Activated CD8-positive, alpha-beta T cell treated with anti-CD3 and anti-CD28 coated beads, Interleukin-2, amount 10 ng/mL, durations not matched to agents 7 days and 5 days (primary cell): ENCODE data around the gene GOLT1A. TPM values are rescaled to one million over a fixed set of nuclear protein-coding genes. Genes with fewer than 3 reads are reported as not detected.
A peak's percentile ranks its signal among the peaks of the same experiment; 100 is the strongest.

ENCODE experiments used
- ATAC-seq: fragments of 150-1000 bp; cut with Tn5 transposase; one replicate; pipeline ENCODE4 v1.10.0; 2021; ENCODE audit warnings: moderate library complexity
- CTCF ChIA-PET: fragments of 350-600 bp; sonication (Branson Sonifier 250); formaldehyde crosslinking; loops from one replicate; lab custom pipeline; 2021; ENCODE audit warnings: antibody characterized with exemption; lab: Charles Lee
- POLR2A ChIA-PET: fragments of 350-600 bp; sonication (Branson Sonifier 250); formaldehyde crosslinking; loops from one replicate; lab custom pipeline; 2021; ENCODE audit warnings: antibody characterized with exemption; lab: Charles Lee
- DNase-seq: peaks from one replicate; pipeline ENCODE4 v3.0.0-alpha.2; 2020
- H3K27ac Mint-ChIP-seq: one replicate; pipeline ENCODE4 v1.8.0; 2021; ENCODE audit warnings: mild to moderate bottlenecking, mixed read lengths
- H3K27me3 Mint-ChIP-seq: one replicate; pipeline ENCODE4 v1.8.0; 2021; ENCODE audit warnings: low read depth, mixed read lengths
- H3K36me3 Mint-ChIP-seq: one replicate; pipeline ENCODE4 v1.8.0; 2021; ENCODE audit warnings: low read depth, mixed read lengths
- H3K4me1 Mint-ChIP-seq: one replicate; pipeline ENCODE4 v1.8.0; 2021; ENCODE audit warnings: low read depth, mixed read lengths
- H3K4me3 Mint-ChIP-seq: one replicate; pipeline ENCODE4 v1.8.0; 2021; ENCODE audit warnings: mild to moderate bottlenecking, mixed read lengths
- H3K9me3 Mint-ChIP-seq: one replicate; pipeline ENCODE4 v1.8.0; 2022; ENCODE audit warnings: mixed read lengths; ENCODE audit not compliant: insufficient read depth
- total RNA-seq, 2 experiments: library from RNA; stranded (reverse); gene quantifications; one replicate each; pipeline ENCODE4 v1.2.3, GENCODE V29; 2021

Gene GOLT1A
- total RNA-seq, 2 experiments from 2014 or later = not detected

DNA sequence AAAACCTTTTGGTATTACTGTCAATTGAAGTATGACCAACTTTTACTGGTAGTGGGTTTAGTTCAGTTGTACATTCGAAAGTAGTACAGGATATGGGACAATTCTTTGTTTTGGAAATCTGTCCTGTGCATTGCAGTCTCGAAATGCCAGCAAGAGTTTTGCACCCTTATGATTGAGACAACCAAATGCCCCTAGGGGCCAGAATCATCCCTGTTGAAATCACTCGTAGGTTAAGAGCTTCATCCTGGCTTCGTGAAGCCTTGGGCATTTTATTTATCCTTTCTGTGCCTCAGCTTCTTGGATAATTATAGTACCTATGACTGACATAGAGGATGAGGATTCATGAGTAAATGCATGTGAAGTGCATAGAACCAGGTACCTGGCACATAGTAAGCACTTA lies 2.4 kb upstream of the GOLT1A start:
- no peak overlapping the region for H3K27ac Mint-ChIP-seq
- no peaks in the 10 kb centered on the region for H3K9me3 Mint-ChIP-seq
- peaks cover 16% of the 10 kb centered on the region for H3K4me1 Mint-ChIP-seq
- peaks cover 12% of the 10 kb centered on the region for H3K27me3 Mint-ChIP-seq
- no peaks in the 10 kb centered on the region for H3K36me3 Mint-ChIP-seq
- DNase-seq (no peak), ATAC-seq (no peak)
- ChIA-PET CTCF (interaction anchor here (1.9 to 3.7 kb wide), 3 partner anchors 10 to 183 kb away, joined by 5 to 23 read pairs (median 15); no protein-coding TSS in a partner anchor), POLR2A (no interaction called here)
- H3K4me3 Mint-ChIP-seq = no peak overlapping the region

DNA sequence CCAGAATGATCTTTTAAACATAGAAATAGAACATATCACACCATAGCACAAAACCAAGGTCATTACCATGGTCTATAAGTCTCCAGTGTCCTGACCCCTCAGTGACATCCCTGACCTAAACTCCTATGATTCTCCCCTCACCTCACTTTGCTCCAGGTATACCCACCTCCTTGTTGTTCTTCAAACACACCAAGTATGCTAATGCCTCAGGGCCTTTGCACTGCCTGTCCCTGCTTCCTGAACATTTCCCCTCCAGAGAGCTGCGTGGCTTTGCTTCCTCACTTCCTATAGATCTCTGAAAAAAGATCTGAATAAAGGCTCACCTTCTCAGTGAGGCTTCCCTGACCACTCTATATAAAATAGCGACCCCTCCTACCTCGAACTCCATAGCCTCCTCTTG lies 1.1 kb downstream of the GOLT1A start:
- POLR2A ChIA-PET = no interaction called here
- no peak for ATAC-seq

DNA sequence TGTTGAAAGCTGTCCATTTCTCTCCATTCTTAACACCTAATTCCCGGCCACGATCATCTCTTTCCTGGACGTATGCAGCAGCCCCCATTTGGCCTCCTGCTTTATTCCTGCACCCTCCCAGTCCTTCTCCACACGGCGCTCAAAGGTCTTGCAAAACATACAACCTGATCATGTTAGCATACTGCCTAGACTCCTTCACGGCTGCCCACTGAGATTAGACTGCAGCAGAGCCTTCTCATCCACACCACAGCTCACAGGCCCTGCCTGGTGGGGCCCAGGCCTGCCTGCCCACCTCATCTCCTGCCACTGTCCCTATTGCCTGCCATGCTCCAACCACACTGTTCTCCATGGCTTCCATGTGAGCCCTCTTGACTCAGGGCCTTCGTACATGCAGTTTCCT lies 2.7 kb downstream of the GOLT1A start:
- Mint-ChIP-seq H3K4me3 (no peak overlapping the region), H3K9me3 (no peaks in the 10 kb centered on the region), H3K4me1 (peaks cover 7% of the 10 kb centered on the region), H3K27me3 (peaks cover 32% of the 10 kb centered on the region), H3K36me3 (no peaks in the 10 kb centered on the region), H3K27ac (no peak overlapping the region)
- ATAC-seq (no peak), DNase-seq (no peak)
- ChIA-PET CTCF (no interaction called here), POLR2A (no interaction called here)

More for the DNA sequence above, 1.1 kb downstream of the GOLT1A start:
- H3K4me1 Mint-ChIP-seq = peaks cover 7% of the 10 kb centered on the region
- no peaks in the 10 kb centered on the region for H3K9me3 Mint-ChIP-seq
- no peak overlapping the region for H3K27ac Mint-ChIP-seq
- CTCF ChIA-PET = interaction anchor here (1.6 to 3.7 kb wide), 2 partner anchors 50 to 186 kb away, joined by 8 to 15 read pairs; no protein-coding TSS in a partner anchor
- H3K4me3 Mint-ChIP-seq = no peak overlapping the region
- peaks cover 22% of the 10 kb centered on the region for H3K27me3 Mint-ChIP-seq
- no peaks in the 10 kb centered on the region for H3K36me3 Mint-ChIP-seq
- no peak for DNase-seq

DNA sequence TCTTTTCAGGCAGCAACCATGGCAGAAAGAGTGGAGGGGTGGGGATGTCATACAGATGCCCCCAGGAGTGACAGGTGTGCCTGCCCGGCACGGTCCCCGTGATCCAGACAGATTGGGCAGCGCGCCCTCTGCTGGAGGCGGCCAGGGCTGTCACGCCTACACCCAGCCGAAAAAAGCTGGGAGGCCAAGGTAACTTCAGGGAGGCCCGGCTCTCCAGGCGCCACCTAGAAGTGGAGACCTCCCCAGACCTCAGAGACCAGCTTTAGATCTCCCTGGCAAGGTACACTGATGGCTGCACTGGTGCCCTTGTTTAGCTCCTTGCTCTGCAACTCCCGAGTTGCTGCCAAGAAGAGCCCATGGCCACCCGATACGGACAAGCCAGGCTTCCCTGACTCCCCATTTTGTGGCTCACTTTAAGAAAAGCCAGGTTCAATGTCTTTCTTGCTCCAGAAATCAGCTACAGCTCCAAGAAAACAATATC lies 6.6 kb downstream of the GOLT1A start:
- peaks cover 47% of the 10 kb centered on the region for H3K27me3 Mint-ChIP-seq
- H3K27ac Mint-ChIP-seq = no peak overlapping the region
- ChIA-PET POLR2A (no interaction called here), CTCF (interaction anchor here (0.5 to 4.3 kb wide), 33 partner anchors 9 to 342 kb away, joined by 3 to 44 read pairs (median 4); partner anchors contain the start of genes KISS1 and REN)
- peak; percentile 99 for ATAC-seq
- no peaks in the 10 kb centered on the region for H3K36me3 Mint-ChIP-seq
- DNase-seq = peak; percentile 79
- H3K4me3 Mint-ChIP-seq = no peak overlapping the region
- no peaks in the 10 kb centered on the region for H3K4me1 Mint-ChIP-seq
- no peaks in the 10 kb centered on the region for H3K9me3 Mint-ChIP-seq

DNA sequence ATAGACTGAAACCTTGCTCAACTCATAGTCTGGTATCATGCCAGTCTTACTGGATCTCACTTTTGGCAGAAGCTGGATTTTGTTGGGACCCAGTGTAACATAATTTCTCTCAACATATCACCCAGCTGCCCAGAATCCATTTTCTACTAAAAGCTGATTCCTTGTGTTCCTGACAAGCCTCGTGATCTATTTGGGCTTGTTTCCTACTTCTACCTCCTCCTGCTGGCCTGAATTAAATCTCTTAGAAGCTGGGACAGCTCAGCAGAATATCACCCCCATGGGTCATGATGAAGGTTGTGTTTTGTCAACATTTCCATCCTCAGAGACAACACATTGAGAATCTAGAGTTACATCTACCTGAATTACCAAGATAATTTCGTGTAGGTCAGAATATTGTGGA lies 7.7 kb downstream of the GOLT1A start:
- Mint-ChIP-seq H3K9me3 (no peaks in the 10 kb centered on the region), H3K27me3 (peaks cover 47% of the 10 kb centered on the region), H3K36me3 (no peaks in the 10 kb centered on the region), H3K4me3 (no peak overlapping the region), H3K27ac (no peak overlapping the region), H3K4me1 (no peaks in the 10 kb centered on the region)
- no peak for DNase-seq
- ChIA-PET CTCF (interaction anchor here (0.6 to 4.3 kb wide), 17 partner anchors 8 to 605 kb away, joined by 3 to 44 read pairs (median 8); partner anchors contain the start of genes GOLT1A, KISS1 and REN), POLR2A (no interaction called here)
- ATAC-seq = no peak

DNA sequence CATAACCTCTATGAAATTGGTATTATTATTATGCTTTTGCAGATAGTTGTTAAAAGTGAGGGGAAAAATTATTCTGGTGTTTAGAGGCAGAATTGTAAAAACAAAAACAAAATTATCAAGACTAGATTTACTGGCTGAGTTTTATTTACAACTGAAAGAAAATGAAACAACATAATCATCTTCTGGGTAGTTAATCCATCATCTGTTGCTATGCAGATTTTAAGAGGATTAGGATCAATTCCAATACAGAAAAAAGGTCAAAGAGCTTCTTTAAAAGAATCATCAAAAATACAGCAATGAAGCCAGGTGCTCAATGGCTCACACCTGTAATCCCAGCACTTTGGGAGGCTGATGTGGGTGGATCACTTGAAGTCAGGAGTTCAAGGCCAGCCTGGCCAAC lies 8.3 kb downstream of the GOLT1A start:
- ChIA-PET POLR2A (no interaction called here), CTCF (interaction anchor here (0.6 to 4.3 kb wide), 12 partner anchors 8 to 604 kb away, joined by 4 to 44 read pairs (median 20); partner anchors contain the start of genes GOLT1A, KISS1 and REN)
- Mint-ChIP-seq H3K36me3 (no peaks in the 10 kb centered on the region), H3K4me1 (no peaks in the 10 kb centered on the region), H3K9me3 (no peaks in the 10 kb centered on the region), H3K27me3 (peaks cover 47% of the 10 kb centered on the region), H3K27ac (no peak overlapping the region), H3K4me3 (no peak overlapping the region)
- DNase-seq = no peak
- no peak for ATAC-seq

DNA sequence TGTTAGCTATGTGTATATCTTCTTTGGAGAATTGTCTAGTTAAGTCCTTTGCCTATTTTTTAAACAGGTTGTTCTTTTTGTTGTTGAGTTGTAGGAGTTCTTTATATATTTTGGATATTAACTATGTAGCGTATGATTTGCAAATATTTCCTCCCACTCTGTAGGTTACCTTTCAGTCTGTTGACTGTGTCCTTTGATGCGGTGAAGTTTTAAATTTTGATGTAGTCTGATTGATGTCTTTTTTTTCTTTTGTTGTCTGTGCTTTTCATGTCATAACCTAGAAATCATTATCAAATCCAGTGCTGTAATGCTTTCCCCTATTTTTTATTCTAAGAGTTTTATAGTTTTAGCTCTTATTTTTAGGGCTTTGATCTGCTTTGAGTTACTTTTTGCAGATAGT lies 8.8 kb downstream of the GOLT1A start:
- Mint-ChIP-seq H3K27me3 (peaks cover 44% of the 10 kb centered on the region), H3K36me3 (no peaks in the 10 kb centered on the region), H3K9me3 (no peaks in the 10 kb centered on the region), H3K4me1 (no peaks in the 10 kb centered on the region), H3K4me3 (no peak overlapping the region), H3K27ac (no peak overlapping the region)
- DNase-seq (no peak), ATAC-seq (no peak)
- POLR2A ChIA-PET = no interaction called here
- CTCF ChIA-PET = interaction anchor here (0.7 to 4.3 kb wide), 7 partner anchors 9 to 194 kb away, joined by 3 to 44 read pairs (median 18); partner anchors contain the start of gene GOLT1A

DNA sequence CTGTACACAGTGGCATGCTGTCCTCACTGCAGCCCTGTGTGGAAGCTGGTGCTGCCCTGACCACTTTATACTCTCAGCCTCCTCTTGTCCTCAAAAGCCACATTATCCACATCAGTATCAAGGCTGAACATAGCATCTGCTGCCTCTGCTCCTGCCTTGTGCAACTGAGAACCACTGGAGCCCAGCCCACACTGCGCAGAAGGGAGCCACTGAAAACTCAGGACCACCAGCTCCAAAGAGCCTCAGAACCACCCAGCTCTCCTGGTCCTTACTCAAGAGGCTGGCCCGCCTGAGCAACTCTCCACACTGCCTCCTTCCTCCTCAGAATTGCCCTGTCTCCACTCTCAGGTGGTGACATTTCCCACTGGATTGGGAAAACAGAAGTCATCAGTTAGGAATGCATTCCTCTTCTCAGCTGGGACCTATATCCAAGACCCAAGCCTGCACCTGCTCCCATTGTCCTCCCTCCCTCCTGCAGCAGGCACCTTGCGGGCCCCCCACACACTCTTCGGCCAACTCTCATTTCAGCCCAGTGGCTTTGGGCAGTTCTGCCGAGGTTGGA lies 10.5 kb downstream of the GOLT1A start:
- ATAC-seq = no peak

DNA sequence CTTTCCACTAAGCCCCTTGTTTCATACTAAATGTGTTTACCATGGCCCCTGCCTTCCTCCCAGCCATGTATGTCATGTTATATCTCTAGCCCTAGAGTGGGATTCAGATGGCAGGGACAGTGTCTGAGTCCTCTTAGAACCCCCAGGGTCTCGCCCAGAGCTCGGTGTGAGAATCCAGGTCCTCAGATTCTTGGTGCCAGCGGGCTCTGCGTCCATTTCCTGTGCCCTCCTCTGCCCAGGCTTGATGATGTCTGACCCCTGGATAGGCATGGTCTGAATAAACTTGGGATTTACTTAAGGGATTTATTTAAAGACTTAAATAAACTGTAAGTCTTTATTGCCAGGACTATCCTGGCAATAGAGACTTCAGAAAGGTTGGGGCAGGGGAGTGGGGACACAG lies 11.3 kb downstream of the GOLT1A start:
- CTCF ChIA-PET = no interaction called here
- no peak overlapping the region for H3K27ac Mint-ChIP-seq

More for the DNA sequence above, 10.5 kb downstream of the GOLT1A start:
- H3K4me1 Mint-ChIP-seq = no peaks in the 10 kb centered on the region
- POLR2A ChIA-PET = interaction anchor here (0.6 kb wide), 1 partner anchor 13 kb away, joined by 3 read pairs; no protein-coding TSS in a partner anchor
- no peak overlapping the region for H3K27ac Mint-ChIP-seq
- no peaks in the 10 kb centered on the region for H3K36me3 Mint-ChIP-seq
- CTCF ChIA-PET = no interaction called here
- H3K9me3 Mint-ChIP-seq = no peaks in the 10 kb centered on the region
- no peak overlapping the region for H3K4me3 Mint-ChIP-seq
- DNase-seq = no peak
- H3K27me3 Mint-ChIP-seq = peaks cover 36% of the 10 kb centered on the region

DNA sequence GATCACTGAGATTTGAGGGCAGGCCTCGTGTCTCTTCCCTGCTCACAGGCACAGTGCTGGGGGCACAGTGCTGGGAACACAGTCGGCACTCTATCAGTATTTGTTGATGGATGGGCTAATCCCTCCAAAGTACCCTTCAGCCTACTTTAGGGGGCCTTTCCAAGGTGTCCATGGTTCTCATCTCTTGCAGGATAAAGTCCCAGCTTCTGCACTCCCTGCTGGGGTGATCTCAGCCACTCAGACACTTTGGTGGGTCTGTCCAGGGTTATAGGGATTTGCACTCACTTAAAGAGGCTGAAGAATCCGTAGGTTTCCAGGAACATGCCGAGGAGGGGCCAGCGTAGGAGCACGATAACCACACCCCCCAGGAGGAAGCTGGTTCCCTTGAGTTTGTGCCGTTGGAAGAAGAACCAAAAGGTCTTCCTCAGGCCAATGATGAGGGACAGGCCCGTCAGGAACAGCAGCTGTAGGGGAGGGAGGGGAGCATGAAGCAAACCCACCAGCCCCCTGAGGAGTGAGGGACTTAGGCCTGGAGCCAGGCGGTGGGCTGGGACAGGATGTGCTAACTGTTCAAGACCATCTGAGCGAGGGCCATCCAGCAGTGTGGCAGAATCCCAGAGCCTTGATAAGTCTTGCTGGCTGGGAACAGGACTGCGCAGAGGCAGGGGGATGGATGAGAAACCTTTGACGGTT lies 12.3 kb downstream of the GOLT1A start:
- Mint-ChIP-seq H3K4me3 (no peak overlapping the region), H3K4me1 (no peaks in the 10 kb centered on the region), H3K27ac (no peak overlapping the region), H3K27me3 (peaks cover 28% of the 10 kb centered on the region), H3K36me3 (no peaks in the 10 kb centered on the region), H3K9me3 (no peaks in the 10 kb centered on the region)
- CTCF ChIA-PET = no interaction called here
- ATAC-seq = no peak
- DNase-seq = no peak
- POLR2A ChIA-PET = no interaction called here

More for the DNA sequence above, 11.3 kb downstream of the GOLT1A start:
- Mint-ChIP-seq H3K36me3 (no peaks in the 10 kb centered on the region), H3K4me1 (no peaks in the 10 kb centered on the region), H3K27me3 (peaks cover 34% of the 10 kb centered on the region), H3K4me3 (no peak overlapping the region), H3K9me3 (no peaks in the 10 kb centered on the region)
- ATAC-seq (no peak), DNase-seq (no peak)
- POLR2A ChIA-PET = interaction anchor here (0.6 kb wide), 1 partner anchor 12 kb away, joined by 3 read pairs; no protein-coding TSS in a partner anchor

DNA sequence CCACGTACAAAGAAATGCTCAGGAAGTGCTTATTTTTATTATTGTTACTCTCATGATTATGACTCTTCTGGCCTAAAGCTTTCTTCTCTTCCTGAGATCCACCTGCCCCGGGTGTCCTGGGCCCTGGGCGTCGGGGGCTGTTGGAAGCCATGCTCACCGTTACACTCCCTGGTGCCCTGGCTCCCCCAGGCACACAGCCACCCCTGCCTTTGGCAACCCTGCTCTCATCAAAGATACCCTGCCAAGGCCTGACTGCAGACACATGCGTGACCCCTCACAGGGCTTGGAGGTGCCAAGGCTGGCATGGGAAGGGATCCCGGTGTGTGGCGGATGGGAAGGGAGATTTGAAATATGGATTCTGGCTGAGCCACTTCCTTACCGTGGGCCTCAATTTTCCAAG lies 14.2 kb downstream of the GOLT1A start:
- no peak overlapping the region for H3K4me3 Mint-ChIP-seq
- no peak for DNase-seq
- POLR2A ChIA-PET = no interaction called here
- H3K4me1 Mint-ChIP-seq = peaks cover 6% of the 10 kb centered on the region
- no peaks in the 10 kb centered on the region for H3K9me3 Mint-ChIP-seq
- CTCF ChIA-PET = interaction anchor here (1.4 to 3.9 kb wide), 2 partner anchors 7 to 14 kb away, joined by 4 to 24 read pairs; partner anchors contain the start of gene GOLT1A
- no peaks in the 10 kb centered on the region for H3K36me3 Mint-ChIP-seq
- H3K27ac Mint-ChIP-seq = no peak overlapping the region
- ATAC-seq = no peak
- H3K27me3 Mint-ChIP-seq = peaks cover 15% of the 10 kb centered on the region
